ENCODE results near the gene HRC. TPM values are rescaled to one million over a fixed set of nuclear protein-coding genes. Genes with fewer than 3 reads are reported as not detected.
A peak's percentile ranks its signal among the peaks of the same experiment; 100 is the strongest.

HRC gene
- total and polyA plus RNA-seq, 11 donors = 267 to 1,953 (median 867) TPM

GRCh38 chr19:49117677-49118564 is 37.3 kb downstream of the HRC start:
- peak overlapping the region; percentile 93 to 99 (median 98) for H3K27ac ChIP-seq
- peaks cover 0 to 13% (median 0%) of the 10 kb centered on the region in 9 donors for H3K27me3 ChIP-seq
- H3K4me1 ChIP-seq = peaks cover 5 to 59% (median 34%) of the 10 kb centered on the region in 12 donors
- H3K4me3 ChIP-seq = peak overlapping the region in 11 of 12 donors; percentile 52 to 79 (median 66)
- no peak for ATAC-seq
- peak in 4 of 5 donors; percentile 44 to 70 (median 60) for DNase-seq
- H3K36me3 ChIP-seq = no peaks in the 10 kb centered on the region
- intact Hi-C loops (cut with DNase I) = loop anchor here in 4 of 10 donors (1.0 to 5.0 kb wide), 4 partner anchors 25 to 34 kb away; no protein-coding TSS in a partner anchor
- WGBS, 4 donors = 60 to 71% (median 65%) methylated on average over 26 of the region's 26 CpGs
- H3K9me3 ChIP-seq = no peaks in the 10 kb centered on the region
- TF ChIP-seq POLR2A (IDR thresholded peaks at IDR 0.05) = no peak
- TF ChIP-seq, protein P1, sequence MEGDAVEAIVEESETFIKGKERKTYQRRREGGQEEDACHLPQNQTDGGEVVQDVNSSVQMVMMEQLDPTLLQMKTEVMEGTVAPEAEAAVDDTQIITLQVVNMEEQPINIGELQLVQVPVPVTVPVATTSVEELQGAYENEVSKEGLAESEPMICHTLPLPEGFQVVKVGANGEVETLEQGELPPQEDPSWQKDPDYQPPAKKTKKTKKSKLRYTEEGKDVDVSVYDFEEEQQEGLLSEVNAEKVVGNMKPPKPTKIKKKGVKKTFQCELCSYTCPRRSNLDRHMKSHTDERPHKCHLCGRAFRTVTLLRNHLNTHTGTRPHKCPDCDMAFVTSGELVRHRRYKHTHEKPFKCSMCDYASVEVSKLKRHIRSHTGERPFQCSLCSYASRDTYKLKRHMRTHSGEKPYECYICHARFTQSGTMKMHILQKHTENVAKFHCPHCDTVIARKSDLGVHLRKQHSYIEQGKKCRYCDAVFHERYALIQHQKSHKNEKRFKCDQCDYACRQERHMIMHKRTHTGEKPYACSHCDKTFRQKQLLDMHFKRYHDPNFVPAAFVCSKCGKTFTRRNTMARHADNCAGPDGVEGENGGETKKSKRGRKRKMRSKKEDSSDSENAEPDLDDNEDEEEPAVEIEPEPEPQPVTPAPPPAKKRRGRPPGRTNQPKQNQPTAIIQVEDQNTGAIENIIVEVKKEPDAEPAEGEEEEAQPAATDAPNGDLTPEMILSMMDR (IDR thresholded peaks at IDR 0.05) = no peak

DNA sequence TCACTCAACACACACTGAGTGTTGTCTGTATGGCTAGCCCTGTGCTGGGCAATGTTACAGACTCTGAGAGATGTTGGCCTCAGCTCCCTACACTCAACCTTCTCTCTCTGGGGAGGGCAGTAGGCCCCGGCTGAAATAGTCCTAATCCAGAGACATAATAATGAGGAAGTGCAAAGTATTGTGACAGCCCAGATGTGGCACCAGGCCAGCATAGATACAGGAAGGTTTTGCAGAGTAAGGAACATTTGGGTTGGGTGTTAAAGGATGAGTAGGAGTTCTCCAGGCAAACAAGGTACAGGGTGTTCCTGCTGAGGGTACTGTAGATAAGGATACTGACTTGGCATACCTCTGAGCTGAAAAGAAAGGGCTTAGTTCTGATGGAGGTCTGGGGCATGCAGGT is 38.7 kb downstream of the HRC start:
- peaks cover 5 to 59% (median 34%) of the 10 kb centered on the region in 12 donors for H3K4me1 ChIP-seq

DNA sequence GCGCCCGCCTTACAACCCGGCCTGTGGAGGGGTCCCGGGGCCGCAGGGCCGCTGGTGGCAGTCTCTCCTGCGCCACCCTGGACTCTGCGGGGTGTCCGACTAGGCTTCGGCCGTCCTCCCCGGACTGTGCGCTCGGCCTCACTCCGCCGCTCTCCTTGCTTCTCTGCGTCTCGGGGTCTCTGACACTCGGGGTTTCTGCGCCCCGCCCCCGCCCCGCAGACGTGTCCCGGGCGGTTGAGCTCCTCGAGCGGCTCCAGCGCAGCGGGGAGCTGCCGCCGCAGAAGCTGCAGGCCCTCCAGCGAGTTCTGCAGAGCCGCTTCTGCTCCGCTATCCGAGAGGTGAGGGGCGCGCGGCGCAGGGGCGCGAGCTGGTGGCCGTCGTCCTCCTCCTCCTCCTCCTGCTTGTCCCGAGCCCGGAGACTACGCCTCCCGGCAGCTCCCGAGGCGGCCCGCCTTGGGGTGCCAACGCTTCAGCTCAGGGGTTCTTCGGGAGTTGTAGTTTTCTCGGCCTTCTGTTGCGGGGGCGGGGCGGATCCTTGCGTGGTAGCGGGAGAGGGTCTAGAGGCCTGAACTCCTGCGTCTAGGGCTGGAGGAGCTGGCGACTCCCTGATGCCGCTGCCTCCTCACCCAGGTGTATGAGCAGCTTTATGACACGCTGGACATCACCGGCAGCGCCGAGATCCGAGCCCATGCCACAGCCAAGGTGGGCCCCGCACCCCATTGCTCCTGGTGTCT is 40.4 kb downstream of the HRC start:
- TF ChIP-seq, protein P1 (IDR thresholded peaks at IDR 0.05) = no peak
- TF ChIP-seq POLR2A (IDR thresholded peaks at IDR 0.05) = peak in 1 of 2 donors; percentile 30
- H3K9me3 ChIP-seq = no peaks in the 10 kb centered on the region
- WGBS, 4 donors = 9 to 18% (median 11%) methylated on average over 42 to 68 of the region's 68 CpGs
- peaks cover 5 to 64% (median 37%) of the 10 kb centered on the region in 12 donors for H3K4me1 ChIP-seq
- H3K36me3 ChIP-seq = no peaks in the 10 kb centered on the region
- peak overlapping the region; percentile 48 to 91 (median 85) for H3K27ac ChIP-seq
- H3K4me3 ChIP-seq = peak overlapping the region; percentile 61 to 93 (median 83)
- ATAC-seq (peak in 3 of 4 donors; percentile 21 to 35 (median 34)), DNase-seq (peak; percentile 74 to 86 (median 79))
- H3K27me3 ChIP-seq = peaks cover 0 to 1% (median 0%) of the 10 kb centered on the region in 9 donors
- intact Hi-C loops (cut with DNase I) = loop anchor here in 6 of 10 donors (2.0 to 5.0 kb wide), 3 partner anchors 18 to 38 kb away; no protein-coding TSS in a partner anchor

More for the DNA sequence above, 38.7 kb downstream of the HRC start:
- 34 to 70% (median 50%) methylated on average over 1 of the region's 1 CpG for WGBS, 4 donors
- peak in 1 of 5 donors; percentile 65 for DNase-seq
- H3K9me3 ChIP-seq = no peaks in the 10 kb centered on the region
- no peak for TF ChIP-seq POLR2A (IDR thresholded peaks at IDR 0.05)
- TF ChIP-seq, protein P1 (IDR thresholded peaks at IDR 0.05) = no peak
- H3K27me3 ChIP-seq = peaks cover 0 to 13% (median 0%) of the 10 kb centered on the region in 9 donors
- H3K36me3 ChIP-seq = no peaks in the 10 kb centered on the region
- H3K4me3 ChIP-seq = no peak overlapping the region
- no peak for ATAC-seq
- H3K27ac ChIP-seq = no peak overlapping the region
- intact Hi-C loops (cut with DNase I) = loop anchor here in 1 of 10 donors (5.0 kb wide), 1 partner anchor 36 kb away; no protein-coding TSS in a partner anchor
